K562 (cell line): Measurements from ENCODE around the gene CNKSR1. TPM values are rescaled to one million over a fixed set of nuclear protein-coding genes. Genes with fewer than 3 reads are reported as not detected.

ENCODE experiments used
- RREB1 ChIP-seq: fragments of 250-450 bp; sonication (Bioruptor Pico); IDR thresholded peaks from 2 replicates; pipeline ENCODE4 v1.4.0; 2020
- polyA plus RNA-seq, 8 experiments: library from polyadenylated mRNA; depleted of rRNA in 4 of 8; stranded (reverse) in 5 of 8; unstranded in 3 of 8; fragments of >200 nt; fragmentation: Nextera tagmentation in 2 of 8; fragmentation: Illumina TruSeq in 1 of 8; extraction: Ambion mirVana in 2 of 8; extraction: Trizol in 1 of 8; gene quantifications; 2 replicates each; pipeline versions ENCODE4 v1.2.1 to v1.2.3, GENCODE V29; 2011 to 2014; ENCODE audit warnings: inconsistent platforms in 1 of 8, missing spikeins in 1 of 8
- total RNA-seq, 7 experiments: library from RNA; depleted of rRNA in 6 of 7; stranded (reverse); fragments of >200 nt in 6 of 7; fragmentation: Illumina TruSeq in 2 of 7; extraction: Trizol in 2 of 7; gene quantifications; 2 replicates each; pipeline versions ENCODE4 v1.2.1 to v1.2.3, GENCODE V29; 2011 to 2021; ENCODE audit warnings: low replicate concordance in 1 of 7

The CNKSR1 gene
- total and polyA plus RNA-seq, 9 of the 15 experiments (the other 6 are each of a cell fraction or from before 2014, with no cell fraction given), result 0.03 to 2.8 (median 1.1) TPM

- TF ChIP-seq RREB1 (CRISPR knock-in tag), result no peak
Observed at GRCh38 chr1:26164036-26164860, 13.0 kb upstream of the CNKSR1 start (continued).
